Astrocyte of the cerebellum (primary cell): ENCODE measurements around the gene SLC35F4.
A peak's percentile ranks its signal among the peaks of the same experiment; 100 is the strongest.

Experiments used
- DNase-seq: peaks from one replicate; pipeline ENCODE4 v3.0.0-alpha.2; 2011; ENCODE audit warnings: low read depth
- H3K4me3 ChIP-seq: 2 replicates; pipeline ENCODE4 v1.5.1; 2011; ENCODE audit warnings: mild to moderate bottlenecking, low read depth, low read length, moderate library complexity
- in situ Hi-C: cut with HindIII; loops from 2 replicates; pipeline ENCODE4 v1.10.0; 2017; ENCODE audit warnings: low sequenced_read_pairs
- TF ChIP-seq, protein P1 (sequence below): IDR thresholded peaks from 2 replicates; pipeline ENCODE4 v1.5.1; 2012; ENCODE audit warnings: low read length, low read depth, moderate library complexity, mild to moderate bottlenecking; ENCODE audit errors: missing control alignments

Gene SLC35F4

GRCh38 chr14:57687416-57687815, 178.5 kb downstream of the SLC35F4 start:
- in situ Hi-C loops: no loop called here
- H3K4me3 ChIP-seq: no peak overlapping the region
- DNase-seq: no peak
- TF ChIP-seq, protein P1, sequence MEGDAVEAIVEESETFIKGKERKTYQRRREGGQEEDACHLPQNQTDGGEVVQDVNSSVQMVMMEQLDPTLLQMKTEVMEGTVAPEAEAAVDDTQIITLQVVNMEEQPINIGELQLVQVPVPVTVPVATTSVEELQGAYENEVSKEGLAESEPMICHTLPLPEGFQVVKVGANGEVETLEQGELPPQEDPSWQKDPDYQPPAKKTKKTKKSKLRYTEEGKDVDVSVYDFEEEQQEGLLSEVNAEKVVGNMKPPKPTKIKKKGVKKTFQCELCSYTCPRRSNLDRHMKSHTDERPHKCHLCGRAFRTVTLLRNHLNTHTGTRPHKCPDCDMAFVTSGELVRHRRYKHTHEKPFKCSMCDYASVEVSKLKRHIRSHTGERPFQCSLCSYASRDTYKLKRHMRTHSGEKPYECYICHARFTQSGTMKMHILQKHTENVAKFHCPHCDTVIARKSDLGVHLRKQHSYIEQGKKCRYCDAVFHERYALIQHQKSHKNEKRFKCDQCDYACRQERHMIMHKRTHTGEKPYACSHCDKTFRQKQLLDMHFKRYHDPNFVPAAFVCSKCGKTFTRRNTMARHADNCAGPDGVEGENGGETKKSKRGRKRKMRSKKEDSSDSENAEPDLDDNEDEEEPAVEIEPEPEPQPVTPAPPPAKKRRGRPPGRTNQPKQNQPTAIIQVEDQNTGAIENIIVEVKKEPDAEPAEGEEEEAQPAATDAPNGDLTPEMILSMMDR: no peak

- in situ Hi-C loops: no loop called here
- no peak overlapping the region for H3K4me3 ChIP-seq
- DNase-seq: no peak
- TF ChIP-seq, protein P1: no peak
Observed at GRCh38 chr14:57686304-57686703, 179.6 kb downstream of the SLC35F4 start.

GRCh38 chr14:57671021-57671420, 194.9 kb downstream of the SLC35F4 start:
- TF ChIP-seq, protein P1: no peak
- no peak for DNase-seq
- in situ Hi-C loops: no loop called here
- no peak overlapping the region for H3K4me3 ChIP-seq

DNA sequence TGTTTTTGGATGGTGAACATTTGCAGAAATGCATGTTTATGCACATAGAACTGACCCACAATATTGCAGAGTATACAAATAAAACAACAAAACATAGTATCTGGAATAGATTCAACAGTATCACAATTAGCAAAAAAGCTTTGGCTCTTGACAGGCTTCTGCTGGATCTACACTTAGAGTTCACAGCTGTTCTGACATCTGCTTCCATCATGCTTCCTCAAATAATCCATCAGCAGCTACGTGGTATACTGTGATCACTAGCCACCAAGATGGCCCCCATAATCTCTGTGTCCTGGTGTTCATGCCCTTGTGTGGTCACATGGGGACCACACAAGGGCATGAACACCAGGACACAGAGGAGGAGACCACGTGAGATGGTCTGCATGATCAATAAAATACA, 205.7 kb downstream of the SLC35F4 start:
- no peak overlapping the region for H3K4me3 ChIP-seq
- in situ Hi-C loops: no loop called here
- TF ChIP-seq, protein P1: no peak
- DNase-seq: no peak

- H3K4me3 ChIP-seq: no peak overlapping the region
- TF ChIP-seq, protein P1: no peak
- in situ Hi-C loops: no loop called here
- DNase-seq: no peak
Observed at GRCh38 chr14:57659052-57659451, 206.8 kb downstream of the SLC35F4 start.

- TF ChIP-seq, protein P1: no peak
- in situ Hi-C loops: no loop called here
- peak; percentile 22 for DNase-seq
- no peak overlapping the region for H3K4me3 ChIP-seq
Observed at GRCh38 chr14:57657487-57657886, 208.4 kb downstream of the SLC35F4 start.

DNA sequence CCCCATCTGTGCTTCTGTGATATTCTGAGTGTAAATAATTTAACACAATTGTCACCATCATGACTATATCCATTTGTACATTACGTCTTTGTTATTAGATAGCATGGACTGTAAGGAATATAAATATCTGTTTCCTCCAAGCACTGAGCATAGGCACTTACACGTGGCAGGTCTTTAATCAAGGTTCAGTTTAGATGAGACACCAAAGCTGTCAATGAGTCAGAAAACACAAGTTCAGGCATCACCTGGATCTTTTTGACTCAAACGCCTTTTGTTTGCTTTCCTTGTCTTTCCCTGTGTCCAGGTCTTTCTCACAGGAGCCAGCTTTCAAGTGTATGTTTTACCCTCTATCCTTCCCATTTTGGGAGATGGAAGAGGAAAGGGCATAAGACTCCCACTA, 209.0 kb downstream of the SLC35F4 start:
- no peak overlapping the region for H3K4me3 ChIP-seq
- TF ChIP-seq, protein P1: no peak
- in situ Hi-C loops: no loop called here

More for the DNA sequence above, 209.0 kb downstream of the SLC35F4 start:
- DNase-seq: no peak
